Neural cell (in vitro differentiated cells): Measurements from ENCODE around the gene CEP295NL. TPM values are rescaled to one million over a fixed set of nuclear protein-coding genes. Genes with fewer than 3 reads are reported as not detected.

Source experiments
- H2AFZ ChIP-seq: fragments of 200-600, 300-800 bp; sonication (generic), shearing (Covaris generic); 2 replicates; pipeline ENCODE4 v1.6.0; 2014; ENCODE audit warnings: low read depth, mild to moderate bottlenecking, antibody characterized with exemption, low read length, moderate library complexity
- H3F3A ChIP-seq: fragments of 200-600 bp; shearing (Covaris generic); 2 replicates; pipeline ENCODE4 v1.6.1; 2016; ENCODE audit warnings: mild to moderate bottlenecking, moderate library complexity, mixed read lengths, antibody characterized with exemption, low read length; ENCODE audit not compliant: insufficient read depth, poor library complexity, severe bottlenecking
- H3K27ac ChIP-seq: fragments of 200-600, 300-800 bp; sonication (generic), shearing (Covaris generic); 2 replicates; pipeline ENCODE4 v1.5.1; 2014; ENCODE audit warnings: mild to moderate bottlenecking, low read length, moderate library complexity
- H3K27me3 ChIP-seq: fragments of 300-800, 200-600 bp; sonication (generic), shearing (Covaris generic); 2 replicates; pipeline ENCODE4 v1.6.0; 2014; ENCODE audit warnings: mild to moderate bottlenecking, low read depth, low read length, moderate library complexity; ENCODE audit not compliant: insufficient read depth
- H3K36me3 ChIP-seq: fragments of 300-800, 200-600 bp; sonication (generic), shearing (Covaris generic); 2 replicates; pipeline ENCODE4 v1.5.1; 2014; ENCODE audit warnings: mild to moderate bottlenecking, antibody characterized with exemption, low read length, moderate library complexity; ENCODE audit not compliant: insufficient read depth
- H3K4me2 ChIP-seq: fragments of 300-800, 200-600 bp; sonication (generic), shearing (Covaris generic); 2 replicates; pipeline ENCODE4 v1.6.0; 2014; ENCODE audit warnings: mild to moderate bottlenecking, low read length
- H3K4me3 ChIP-seq: fragments of 300-800, 200-600 bp; sonication (generic), shearing (Covaris generic); 2 replicates; pipeline ENCODE4 v1.5.1; 2014; ENCODE audit warnings: mild to moderate bottlenecking, low read length, moderate library complexity
- H3K79me2 ChIP-seq: fragments of 200-600 bp; shearing (Covaris generic); replicated peaks from 2 replicates; pipeline ENCODE4 v1.6.0; 2014; ENCODE audit warnings: mild to moderate bottlenecking, low read length, moderate library complexity; ENCODE audit not compliant: insufficient read depth
- H3K9ac ChIP-seq: fragments of 300-800, 200-600 bp; sonication (generic), shearing (Covaris generic); 2 replicates; pipeline ENCODE4 v1.6.1; 2016; ENCODE audit warnings: mild to moderate bottlenecking, low read length, mixed read lengths
- H3K9me2 ChIP-seq: fragments of 200-600 bp; shearing (Covaris generic); 2 replicates; pipeline ENCODE4 v1.6.1; 2016; ENCODE audit warnings: mild to moderate bottlenecking, low read length, mixed read lengths; ENCODE audit not compliant: insufficient read depth
- H3K9me3 ChIP-seq: fragments of 200-600, 300-800 bp; sonication (generic), shearing (Covaris generic); 2 replicates; pipeline ENCODE4 v1.6.1; 2016; ENCODE audit warnings: mild to moderate bottlenecking, mixed run types, low read length, moderate library complexity, mixed read lengths
- H4K20me1 ChIP-seq: fragments of 200-600 bp; shearing (Covaris generic); 2 replicates; pipeline ENCODE4 v1.6.1; 2016; ENCODE audit warnings: mild to moderate bottlenecking, mixed run types; ENCODE audit not compliant: insufficient read depth
- CTCF ChIP-seq: fragments of 450-650 bp; IDR thresholded peaks from 2 replicates; pipeline ENCODE4 v1.5.1; 2014; ENCODE audit warnings: antibody characterized with exemption, mild to moderate bottlenecking, moderate library complexity; ENCODE audit not compliant: poor library complexity, severe bottlenecking
- EZH2 ChIP-seq: fragments of 200-600, 300-800 bp; shearing (Covaris generic), sonication (generic); IDR thresholded peaks from 2 replicates; pipeline ENCODE4 v1.6.1; 2014; ENCODE audit warnings: antibody characterized with exemption, low read length, borderline replicate concordance, mild to moderate bottlenecking; ENCODE audit not compliant: insufficient read depth, poor library complexity, severe bottlenecking
- POLR2AphosphoS5 ChIP-seq: IDR thresholded peaks from 2 replicates; pipeline ENCODE4 v1.6.1; 2012
- RAD21 ChIP-seq: fragments of 450-650 bp; conservative IDR thresholded peaks from 2 replicates; pipeline ENCODE4 v1.6.1; 2014; ENCODE audit warnings: antibody characterized with exemption, mild to moderate bottlenecking, moderate library complexity
- REST ChIP-seq: IDR thresholded peaks from 2 replicates; pipeline ENCODE4 v1.6.1; 2012; ENCODE audit warnings: borderline replicate concordance
- SMC3 ChIP-seq: fragments of 450-650 bp; conservative IDR thresholded peaks from 2 replicates; pipeline ENCODE4 v1.6.1; 2014; ENCODE audit warnings: antibody characterized with exemption, mild to moderate bottlenecking, moderate library complexity; ENCODE audit not compliant: poor library complexity
- TAF1 ChIP-seq: IDR thresholded peaks from 2 replicates; pipeline ENCODE4 v1.6.1; 2012; ENCODE audit warnings: low read depth
- polyA plus RNA-seq: library from polyadenylated mRNA; depleted of rRNA; stranded (reverse); fragments of >200 nt; gene quantifications from 2 replicates; pipeline ENCODE4 v1.2.3, GENCODE V29; 2014

Gene CEP295NL
- polyA plus RNA-seq, 1 donor from 2014 or later: not detected

- Histone ChIP-seq H2AFZ (no peak overlapping the region), H3K27me3 (no peaks in the 10 kb centered on the region), H3K36me3 (no peaks in the 10 kb centered on the region), H3F3A (no peaks in the 10 kb centered on the region), H3K4me2 (no peak overlapping the region), H3K4me3 (no peak overlapping the region), H3K9me2 (no peaks in the 10 kb centered on the region), H3K79me2 (peaks cover 41% of the 10 kb centered on the region), H4K20me1 (no peaks in the 10 kb centered on the region), H3K9me3 (no peaks in the 10 kb centered on the region), H3K27ac (no peak overlapping the region), H3K9ac (no peak overlapping the region)
- TF ChIP-seq SMC3 (no peak), EZH2 (no peak), CTCF (no peak), RAD21 (no peak)
Measured at GRCh38 chr17:78896834-78897663, 6.0 kb downstream of the CEP295NL start.

GRCh38 chr17:78896091-78896833 is 6.7 kb downstream of the CEP295NL start:
- no peak for TF ChIP-seq TAF1
- no peak for TF ChIP-seq EZH2
- TF ChIP-seq POLR2AphosphoS5: no peak
- TF ChIP-seq REST: no peak
- no peak for TF ChIP-seq RAD21

More at GRCh38 chr17:78896091-78896833, 6.7 kb downstream of the CEP295NL start:
- H3K4me2 ChIP-seq: no peak overlapping the region
- no peak overlapping the region for H2AFZ ChIP-seq
- H3K9ac ChIP-seq: no peak overlapping the region
- H3K9me3 ChIP-seq: no peaks in the 10 kb centered on the region
- no peak overlapping the region for H3K4me3 ChIP-seq
- no peaks in the 10 kb centered on the region for H3K9me2 ChIP-seq
- no peaks in the 10 kb centered on the region for H3F3A ChIP-seq
- no peaks in the 10 kb centered on the region for H3K36me3 ChIP-seq
- no peaks in the 10 kb centered on the region for H4K20me1 ChIP-seq
- H3K27me3 ChIP-seq: no peaks in the 10 kb centered on the region
- peaks cover 35% of the 10 kb centered on the region for H3K79me2 ChIP-seq
- H3K27ac ChIP-seq: no peak overlapping the region
